Stomach smooth muscle (tissue), 2 donors: ENCODE results near the gene AQP9.
"Not testable (repeated sequence)": the region's sequence is repeated elsewhere in the genome, so short reads cannot be mapped to it uniquely, and the experiment has no call there.

Experiments used
- H3K27ac ChIP-seq: one replicate; pipeline ENCODE4 v1.7.0; 2013; ENCODE audit warnings: mild to moderate bottlenecking, low read length, inconsistent platforms
- H3K27me3 ChIP-seq, 2 donors: one replicate each; pipeline ENCODE4 v1.7.0; 2013; ENCODE audit warnings: low read length in 2 of 2; ENCODE audit not compliant: insufficient read depth in 2 of 2, control insufficient read depth in 1 of 2
- H3K36me3 ChIP-seq, 2 donors: one replicate each; pipeline ENCODE4 v1.7.0; 2013; ENCODE audit warnings: low read length in 2 of 2; ENCODE audit not compliant: control insufficient read depth in 2 of 2, insufficient read depth in 2 of 2
- H3K4me1 ChIP-seq: one replicate; pipeline ENCODE4 v1.7.0; 2013; ENCODE audit warnings: low read length; ENCODE audit not compliant: control insufficient read depth, insufficient read depth
- H3K4me3 ChIP-seq, 2 donors: one replicate each; pipeline ENCODE4 v1.7.0; 2013; ENCODE audit warnings: low read length in 2 of 2
- H3K9ac ChIP-seq, 2 donors: one replicate each; pipeline ENCODE4 v1.7.0; 2013; ENCODE audit warnings: low read length in 2 of 2, mild to moderate bottlenecking in 1 of 2
- H3K9me3 ChIP-seq, 2 donors: one replicate each; pipeline ENCODE4 v1.7.0; 2013; ENCODE audit warnings: low read length in 2 of 2; ENCODE audit not compliant: control insufficient read depth in 2 of 2
- donor health status: healthy.
- donor health status: Pancreatic carcinoma.

Gene AQP9

DNA sequence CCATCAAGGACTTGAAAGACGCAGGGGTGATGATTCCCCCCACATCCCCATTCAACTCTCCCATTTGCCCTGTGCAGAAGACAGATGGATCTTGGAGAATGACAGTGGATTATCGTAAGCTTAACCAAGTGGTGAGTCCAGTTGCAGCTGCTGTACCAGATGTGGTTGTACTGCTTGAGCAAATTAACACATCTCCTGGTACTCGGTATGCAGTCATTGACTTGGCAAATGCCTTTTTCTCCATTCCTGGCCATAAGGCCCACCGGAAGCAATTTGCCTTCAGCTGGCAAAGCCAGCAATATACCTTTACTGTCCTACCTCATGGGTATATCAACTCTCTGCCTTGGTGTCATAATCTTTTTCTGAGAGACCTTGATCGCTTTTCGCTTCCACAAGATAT lies 70.0 kb downstream of the AQP9 start:
- H3K9me3 ChIP-seq, H3K27me3 ChIP-seq, H3K36me3 ChIP-seq, H3K4me3 ChIP-seq, H3K27ac ChIP-seq, H3K9ac ChIP-seq, H3K4me1 ChIP-seq: not testable (repeated sequence)

GRCh38 chr15:58209007-58209481 lies 70.9 kb downstream of the AQP9 start:
- H3K4me3 ChIP-seq, H3K9me3 ChIP-seq, H3K4me1 ChIP-seq, H3K36me3 ChIP-seq, H3K9ac ChIP-seq, H3K27ac ChIP-seq, H3K27me3 ChIP-seq: not testable (repeated sequence)

DNA sequence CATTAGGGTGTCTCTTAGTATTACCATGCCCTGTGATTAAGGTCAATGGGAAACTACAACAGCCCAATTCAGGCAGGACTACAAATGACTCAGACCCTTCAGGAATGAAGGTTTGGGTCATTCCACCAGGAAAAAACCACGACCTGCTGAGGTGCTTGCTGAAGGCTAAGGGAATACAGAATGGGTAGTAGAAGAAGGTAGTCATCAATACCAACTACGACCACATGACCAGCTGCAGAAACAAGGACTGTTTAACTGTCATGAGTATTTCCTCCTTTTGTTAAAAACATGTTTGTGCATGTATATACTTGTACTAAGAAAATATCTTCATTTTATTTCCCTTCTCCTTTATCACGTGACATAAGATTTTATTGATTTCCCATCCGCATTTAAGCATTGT lies 71.8 kb downstream of the AQP9 start:
- H3K27ac ChIP-seq, H3K9me3 ChIP-seq, H3K9ac ChIP-seq, H3K36me3 ChIP-seq, H3K4me3 ChIP-seq, H3K27me3 ChIP-seq, H3K4me1 ChIP-seq: not testable (repeated sequence)

- Histone ChIP-seq H3K27me3 (no peaks in the 10 kb centered on the region), H3K9me3 (no peaks in the 10 kb centered on the region), H3K9ac (no peak overlapping the region), H3K27ac (no peak overlapping the region), H3K4me3 (no peak overlapping the region), H3K4me1 (no peaks in the 10 kb centered on the region), H3K36me3 (no peaks in the 10 kb centered on the region)
These were observed 74.8 kb downstream of the AQP9 start for GRCh38 chr15:58212909-58213526.

- Histone ChIP-seq H3K36me3 (no peaks in the 10 kb centered on the region), H3K4me3 (no peak overlapping the region), H3K4me1 (no peaks in the 10 kb centered on the region), H3K9ac (no peak overlapping the region), H3K9me3 (no peaks in the 10 kb centered on the region), H3K27me3 (no peaks in the 10 kb centered on the region), H3K27ac (no peak overlapping the region)
These were observed 75.6 kb downstream of the AQP9 start for GRCh38 chr15:58213587-58214338.

- Histone ChIP-seq H3K4me3 (no peak overlapping the region), H3K9me3 (no peaks in the 10 kb centered on the region), H3K27me3 (no peaks in the 10 kb centered on the region), H3K36me3 (no peaks in the 10 kb centered on the region), H3K9ac (no peak overlapping the region), H3K27ac (no peak overlapping the region), H3K4me1 (no peaks in the 10 kb centered on the region)
These were observed 76.6 kb downstream of the AQP9 start for GRCh38 chr15:58214591-58215340.

- no peaks in the 10 kb centered on the region for H3K4me1 ChIP-seq
- H3K9me3 ChIP-seq = no peaks in the 10 kb centered on the region
- peaks cover 0 to 3% of the 10 kb centered on the region in 2 donors for H3K27me3 ChIP-seq
- H3K9ac ChIP-seq = no peak overlapping the region
- no peak overlapping the region for H3K27ac ChIP-seq
- H3K36me3 ChIP-seq = no peaks in the 10 kb centered on the region
- no peak overlapping the region for H3K4me3 ChIP-seq
These were observed 79.3 kb downstream of the AQP9 start for GRCh38 chr15:58217460-58217859.

DNA sequence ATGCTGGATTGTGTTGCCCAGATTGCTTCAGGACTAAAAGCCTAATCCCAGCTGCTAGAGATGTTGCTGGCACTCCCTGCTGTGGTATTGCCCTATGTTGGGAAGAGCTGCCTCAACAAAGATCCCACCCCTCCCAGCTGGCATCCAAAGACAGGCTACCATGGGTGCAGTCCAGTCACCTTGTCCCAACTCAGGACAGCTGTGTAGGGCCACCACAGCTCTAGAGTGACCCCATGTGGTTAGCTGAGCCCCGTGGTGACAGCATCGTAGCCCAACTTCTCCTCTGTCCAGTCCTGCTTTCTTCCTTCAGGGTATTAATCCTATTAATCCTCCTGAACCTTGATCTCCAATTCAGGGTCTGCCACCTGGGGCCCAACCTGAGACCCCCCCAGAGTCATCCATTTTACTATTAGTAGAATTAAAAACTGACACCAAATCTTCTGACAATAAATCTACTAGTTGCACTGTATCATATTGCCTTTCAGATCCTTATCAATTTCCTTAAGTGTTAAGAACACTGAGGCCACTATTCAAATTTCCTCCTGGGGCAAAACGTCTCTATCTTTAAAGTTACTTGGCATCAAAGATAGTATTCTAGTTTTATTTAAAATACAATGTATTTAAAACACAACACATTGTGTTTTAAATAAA lies 83.5 kb downstream of the AQP9 start:
- Histone ChIP-seq H3K36me3 (no peaks in the 10 kb centered on the region), H3K9ac (no peak overlapping the region), H3K9me3 (no peaks in the 10 kb centered on the region), H3K4me3 (no peak overlapping the region), H3K27me3 (peaks cover 0 to 3% of the 10 kb centered on the region in 2 donors), H3K27ac (no peak overlapping the region), H3K4me1 (no peaks in the 10 kb centered on the region)

DNA sequence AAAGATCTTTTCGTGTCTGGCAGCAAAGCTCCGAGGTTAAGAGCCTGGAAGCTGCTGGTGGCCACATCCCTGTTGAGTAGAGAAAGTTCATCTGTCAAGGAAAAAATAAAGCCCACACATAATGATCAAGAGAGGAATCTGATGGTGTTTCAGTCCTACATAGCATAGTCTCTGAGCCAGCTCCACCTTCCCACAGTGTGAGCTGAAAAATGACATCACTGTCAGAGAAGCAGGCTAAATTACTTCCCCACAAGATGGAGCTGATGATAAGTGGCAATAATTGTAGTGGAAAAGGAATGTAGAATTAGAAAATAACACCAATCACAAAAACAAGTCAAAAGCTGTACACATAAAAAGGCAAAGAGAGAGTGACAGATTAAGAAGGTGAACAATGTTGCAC lies 84.5 kb downstream of the AQP9 start:
- Histone ChIP-seq H3K4me3 (no peak overlapping the region), H3K9ac (no peak overlapping the region), H3K36me3 (no peaks in the 10 kb centered on the region), H3K27me3 (peaks cover 0 to 3% of the 10 kb centered on the region in 2 donors), H3K4me1 (no peaks in the 10 kb centered on the region), H3K9me3 (no peaks in the 10 kb centered on the region), H3K27ac (no peak overlapping the region)

DNA sequence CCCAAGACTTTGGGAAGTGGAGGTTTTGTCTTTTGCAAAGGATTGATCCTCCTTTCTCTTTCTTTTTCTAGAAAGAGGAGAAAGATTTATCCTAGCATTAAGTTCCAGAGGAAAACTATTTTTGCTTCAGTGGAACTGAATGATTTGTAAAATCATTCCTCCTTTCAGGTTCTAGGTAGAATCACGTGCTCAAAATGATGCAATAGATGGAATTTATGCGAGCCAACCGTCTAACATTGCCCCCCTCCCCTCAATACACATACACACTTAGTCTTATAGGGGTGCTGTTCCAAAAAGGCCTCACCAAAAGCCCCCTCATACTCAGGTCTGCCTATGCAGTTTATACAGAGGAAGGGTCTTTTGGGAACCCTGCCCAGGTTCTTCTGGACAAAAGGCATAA lies 85.3 kb downstream of the AQP9 start:
- Histone ChIP-seq H3K4me3 (no peak overlapping the region), H3K9ac (no peak overlapping the region), H3K36me3 (no peaks in the 10 kb centered on the region), H3K27me3 (peaks cover 0 to 3% of the 10 kb centered on the region in 2 donors), H3K4me1 (peaks cover 2% of the 10 kb centered on the region), H3K9me3 (no peaks in the 10 kb centered on the region), H3K27ac (no peak overlapping the region)
